Caco-2 (cell line): ENCODE data around the gene SLC23A3. TPM values are rescaled to one million over a fixed set of nuclear protein-coding genes. Genes with fewer than 3 reads are reported as not detected.

Experiments used
- BruUV-seq: library from RNA; stranded (reverse); fragments of 400-500 nt; replicated peaks from 2 replicates; lab custom pipeline; 2021; lab: Mats Ljungman, UMichigan
- CTCF ChIA-PET: fragments of 300-600 bp; sonication (Branson Sonifier 250); formaldehyde crosslinking; loops from one replicate; lab custom pipeline; 2022; ENCODE audit warnings: antibody characterized with exemption; lab: Charles Lee
- POLR2A ChIA-PET: fragments of 300-600 bp; sonication (Branson Sonifier 250); formaldehyde crosslinking; loops from one replicate; lab custom pipeline; 2022; ENCODE audit warnings: antibody characterized with exemption; lab: Charles Lee
- DNase-seq, 2 experiments: peaks; one replicate each; pipeline versions ENCODE4 v3.0.0 to v3.0.0-alpha.2; 2020 to 2022
- H3K27me3 ChIP-seq: replicated peaks from 2 replicates; pipeline ENCODE4 v1.6.0; 2011; ENCODE audit warnings: low read length; ENCODE audit not compliant: control insufficient read depth, insufficient read depth
- H3K36me3 ChIP-seq: 2 replicates; pipeline ENCODE4 v1.5.1; 2011; ENCODE audit warnings: low read length; ENCODE audit not compliant: control insufficient read depth, insufficient read depth
- H3K4me1 ChIP-seq: fragments of 250-450 bp; sonication (Bioruptor Pico); 2 replicates; pipeline ENCODE4 v1.5.1; 2020; ENCODE audit warnings: mild to moderate bottlenecking
- H3K4me3 ChIP-seq: 2 replicates; pipeline ENCODE4 v1.5.1; 2011; ENCODE audit warnings: low read depth, mild to moderate bottlenecking, control low read depth, low read length
- H3K9me3 ChIP-seq: fragments of 250-450 bp; sonication (Bioruptor Pico); 2 replicates; pipeline ENCODE4 v1.5.1; 2020; ENCODE audit warnings: mild to moderate bottlenecking, moderate library complexity
- H3K27ac Mint-ChIP-seq: one replicate; pipeline ENCODE4 v1.8.0; 2022; ENCODE audit warnings: mixed read lengths; ENCODE audit not compliant: unreplicated experiment
- H3K27me3 Mint-ChIP-seq: one replicate; pipeline ENCODE4 v1.8.0; 2022; ENCODE audit warnings: mixed read lengths; ENCODE audit not compliant: insufficient read depth, unreplicated experiment
- H3K36me3 Mint-ChIP-seq: one replicate; pipeline ENCODE4 v1.8.0; 2022; ENCODE audit warnings: mild to moderate bottlenecking, mixed read lengths; ENCODE audit not compliant: insufficient read depth, unreplicated experiment
- H3K4me1 Mint-ChIP-seq: one replicate; pipeline ENCODE4 v1.8.0; 2022; ENCODE audit warnings: low read depth, mixed read lengths; ENCODE audit not compliant: unreplicated experiment
- H3K4me3 Mint-ChIP-seq: one replicate; pipeline ENCODE4 v1.8.0; 2022; ENCODE audit warnings: mild to moderate bottlenecking, moderate library complexity, mixed read lengths; ENCODE audit not compliant: unreplicated experiment
- H3K9me3 Mint-ChIP-seq: one replicate; pipeline ENCODE4 v1.8.0; 2022; ENCODE audit warnings: mixed read lengths; ENCODE audit not compliant: unreplicated experiment
- CTCF ChIP-seq, 2 experiments: fragments of 200-600 bp in 1 of 2; IDR thresholded peaks; 1 replicate in 1 of 2; 2 replicates in 1 of 2; pipeline versions ENCODE4 v1.5.1 to v1.8.0; 2011 to 2022; ENCODE audit warnings: antibody characterized with exemption in 1 of 2, control low read depth in 1 of 2, inconsistent platforms in 1 of 2, low read depth in 1 of 2, low read length in 1 of 2, mild to moderate bottlenecking in 1 of 2, moderate library complexity in 1 of 2; ENCODE audit not compliant: insufficient read depth in 1 of 2, severe bottlenecking in 1 of 2, unreplicated experiment in 1 of 2
- intact Hi-C: fragments of 100-400 bp; cut with micrococcal nuclease; formaldehyde crosslinking; loops from one replicate; pipeline ENCODE4 v1.10.0; 2022; ENCODE audit not compliant: unreplicated experiment
- total RNA-seq: library from RNA; stranded (reverse); gene quantifications from 2 replicates; pipeline ENCODE4 v1.2.3, GENCODE V29; 2022

Gene SLC23A3
- total RNA-seq, 1 experiment from 2014 or later, result 7.1 TPM

DNA sequence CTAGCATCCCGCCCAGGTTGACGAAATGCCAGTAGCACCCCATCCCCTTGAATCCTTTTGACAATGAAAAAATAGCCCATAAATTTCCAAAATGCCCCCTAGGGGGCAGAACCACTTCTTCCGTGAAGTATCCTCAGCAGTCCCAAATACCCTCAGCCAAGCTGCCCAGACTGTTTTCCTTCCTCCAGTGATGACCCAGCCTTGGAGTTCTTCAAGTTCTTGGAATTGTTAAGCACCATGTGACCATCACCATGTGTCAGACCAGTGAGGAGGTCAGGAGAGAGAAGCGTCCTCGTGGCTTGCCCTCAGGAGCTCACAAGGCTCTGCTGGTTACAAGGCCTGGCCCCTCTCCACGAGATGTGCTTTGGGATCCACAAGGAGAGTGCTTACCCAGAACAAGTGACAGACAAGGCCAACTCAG lies 1.4 kb upstream of the SLC23A3 start:
- peak; percentile 64 to 79 for TF ChIP-seq CTCF (IDR thresholded peaks at IDR 0.05; ENCODE audit: insufficient read depth in 1 of 2, low read depth in 1 of 2, low read length in 1 of 2, severe bottlenecking in 1 of 2, unreplicated experiment in 1 of 2)
- no peak overlapping the region for H3K4me3 ChIP-seq
- H3K4me1 ChIP-seq, result peaks cover 21% of the 10 kb centered on the region
- peaks cover 18% of the 10 kb centered on the region for H3K36me3 Mint-ChIP-seq
- H3K4me1 Mint-ChIP-seq, result peaks cover 28% of the 10 kb centered on the region
- intact Hi-C loops, result loop anchor here (1.0 to 2.0 kb wide), 2 partner anchors 127 to 216 kb away; partner anchors contain the start of gene DNPEP
- no TSS peak for BruUV-seq
- H3K27ac Mint-ChIP-seq, result peak overlapping the region; percentile 64
- no peaks in the 10 kb centered on the region for H3K9me3 ChIP-seq
- peak; percentile 74 to 79 for DNase-seq
- peaks cover 12% of the 10 kb centered on the region for H3K36me3 ChIP-seq
- H3K9me3 Mint-ChIP-seq, result no peaks in the 10 kb centered on the region
- ChIA-PET POLR2A (interaction anchor here (0.6 to 0.7 kb wide), 2 partner anchors 40 to 47 kb away, joined by 4 to 6 read pairs; no protein-coding TSS in a partner anchor), CTCF (interaction anchor here (0.6 to 1.6 kb wide), 8 partner anchors 30 to 273 kb away, joined by 3 to 8 read pairs (median 3); partner anchors contain the start of genes ABCB6 and ZFAND2B)
- no peaks in the 10 kb centered on the region for H3K27me3 ChIP-seq
- H3K4me3 Mint-ChIP-seq, result no peak overlapping the region
- H3K27me3 Mint-ChIP-seq, result no peaks in the 10 kb centered on the region

- no peak for TF ChIP-seq CTCF (IDR thresholded peaks at IDR 0.05; ENCODE audit: insufficient read depth in 1 of 2, low read depth in 1 of 2, low read length in 1 of 2, severe bottlenecking in 1 of 2, unreplicated experiment in 1 of 2)
- Histone ChIP-seq H3K36me3 (peaks cover 5% of the 10 kb centered on the region; the same call in 1 of the 2 replicates), H3K27me3 (no peaks in the 10 kb centered on the region), H3K9me3 (no peaks in the 10 kb centered on the region), H3K4me1 (peaks cover 15% of the 10 kb centered on the region), H3K4me3 (no peak overlapping the region; the same call in 1 of the 2 replicates)
- Mint-ChIP-seq H3K36me3 (peaks cover 11% of the 10 kb centered on the region), H3K9me3 (no peaks in the 10 kb centered on the region), H3K4me1 (peaks cover 20% of the 10 kb centered on the region), H3K27me3 (no peaks in the 10 kb centered on the region), H3K4me3 (no peak overlapping the region), H3K27ac (no peak overlapping the region)
- BruUV-seq, result no TSS peak
- no peak for DNase-seq
- intact Hi-C loops, result no loop called here
- ChIA-PET CTCF (no interaction called here), POLR2A (no interaction called here)
Measured at GRCh38 chr2:219168932-219169331, 897 bp downstream of the SLC23A3 start.

GRCh38 chr2:219168526-219168925 lies 1.3 kb downstream of the SLC23A3 start:
- no peaks in the 10 kb centered on the region for H3K9me3 ChIP-seq
- H3K36me3 Mint-ChIP-seq, result peaks cover 11% of the 10 kb centered on the region
- H3K4me1 Mint-ChIP-seq, result peaks cover 17% of the 10 kb centered on the region
- peaks cover 15% of the 10 kb centered on the region for H3K4me1 ChIP-seq
- no peaks in the 10 kb centered on the region for H3K27me3 Mint-ChIP-seq
- intact Hi-C loops, result no loop called here
- DNase-seq, result no peak
- H3K27me3 ChIP-seq, result no peaks in the 10 kb centered on the region
- BruUV-seq, result no TSS peak
- no peak overlapping the region for H3K4me3 Mint-ChIP-seq
- ChIA-PET POLR2A (no interaction called here), CTCF (no interaction called here)
- TF ChIP-seq CTCF (IDR thresholded peaks at IDR 0.05; ENCODE audit: insufficient read depth in 1 of 2, low read depth in 1 of 2, low read length in 1 of 2, severe bottlenecking in 1 of 2, unreplicated experiment in 1 of 2), result no peak
- no peaks in the 10 kb centered on the region for H3K9me3 Mint-ChIP-seq
- H3K27ac Mint-ChIP-seq, result peak overlapping the region; percentile 27
- no peak overlapping the region for H3K4me3 ChIP-seq
- peaks cover 4% of the 10 kb centered on the region; the same call in 1 of the 2 replicates for H3K36me3 ChIP-seq
